HEK293 (cell line): Measurements from ENCODE around the gene EVPLL.

Experiments
- ATF2 ChIP-seq: fragments of 450-650 bp; formaldehyde crosslinking; IDR thresholded peaks from 2 replicates; pipeline ENCODE4 v1.5.1; 2016; ENCODE audit warnings: missing biosample characterization, missing genetic modification characterization, low read depth
- GLI4 ChIP-seq: fragments of 450-650 bp; formaldehyde crosslinking; IDR thresholded peaks from 2 replicates; pipeline ENCODE4 v1.5.1; 2016; ENCODE audit warnings: missing biosample characterization, missing genetic modification characterization
- HOXD13 ChIP-seq: sonication (generic); formaldehyde crosslinking; IDR thresholded peaks from 2 replicates; pipeline ENCODE4 v1.8.0; 2022; ENCODE audit warnings: missing genetic modification reagents, borderline replicate concordance
- IKZF3 ChIP-seq: fragments of 450-650 bp; IDR thresholded peaks from 2 replicates; pipeline ENCODE4 v1.5.0; 2018; ENCODE audit warnings: missing biosample characterization, mild to moderate bottlenecking, missing genetic modification characterization, moderate library complexity
- KLF17 ChIP-seq: fragments of 450-650 bp; formaldehyde crosslinking; IDR thresholded peaks from 2 replicates; pipeline ENCODE4 v1.5.1; 2016; ENCODE audit warnings: missing biosample characterization, missing genetic modification characterization
- KLF7 ChIP-seq: fragments of 450-650 bp; formaldehyde crosslinking; IDR thresholded peaks from 2 replicates; pipeline ENCODE4 v1.5.1; 2016; ENCODE audit warnings: missing biosample characterization, missing genetic modification characterization, borderline replicate concordance
- MEIS1 ChIP-seq: sonication (generic); formaldehyde crosslinking; IDR thresholded peaks from 2 replicates; pipeline ENCODE4 v1.8.1; 2022; ENCODE audit warnings: missing genetic modification reagents, mild to moderate bottlenecking, borderline replicate concordance
- MZF1 ChIP-seq: fragments of 450-650 bp; formaldehyde crosslinking; IDR thresholded peaks from 2 replicates; pipeline ENCODE4 v1.5.1; 2017; ENCODE audit warnings: missing biosample characterization, missing genetic modification characterization, borderline replicate concordance
- TSHZ1 ChIP-seq: fragments of 450-650 bp; formaldehyde crosslinking; IDR thresholded peaks from 2 replicates; pipeline ENCODE4 v1.5.1; 2016; ENCODE audit warnings: missing biosample characterization, missing genetic modification characterization, borderline replicate concordance
- YY2 ChIP-seq: fragments of 450-650 bp; formaldehyde crosslinking; IDR thresholded peaks from 2 replicates; pipeline ENCODE4 v1.5.1; 2016; ENCODE audit warnings: missing biosample characterization, missing genetic modification characterization
- ZEB2 ChIP-seq: fragments of 450-650 bp; formaldehyde crosslinking; IDR thresholded peaks from 2 replicates; pipeline ENCODE4 v1.5.1; 2016; ENCODE audit warnings: missing biosample characterization, missing genetic modification characterization
- ZFP3 ChIP-seq: fragments of 450-650 bp; formaldehyde crosslinking; IDR thresholded peaks from 2 replicates; pipeline ENCODE4 v1.5.1; 2016; ENCODE audit warnings: low read depth, missing biosample characterization, missing genetic modification characterization
- ZFP69B ChIP-seq: fragments of 450-650 bp; formaldehyde crosslinking; IDR thresholded peaks from 2 replicates; pipeline ENCODE4 v1.5.1; 2016; ENCODE audit warnings: missing biosample characterization, missing genetic modification characterization
- ZNF140 ChIP-seq: fragments of 450-650 bp; formaldehyde crosslinking; IDR thresholded peaks from 2 replicates; pipeline ENCODE4 v1.5.1; 2016; ENCODE audit warnings: missing biosample characterization, missing genetic modification characterization
- ZNF146 ChIP-seq: fragments of 450-650 bp; formaldehyde crosslinking; IDR thresholded peaks from 2 replicates; pipeline ENCODE4 v1.5.1; 2016; ENCODE audit warnings: missing biosample characterization, missing genetic modification characterization
- ZNF18 ChIP-seq: fragments of 450-650 bp; formaldehyde crosslinking; IDR thresholded peaks from 2 replicates; pipeline ENCODE4 v1.5.1; 2016; ENCODE audit warnings: missing biosample characterization, missing genetic modification characterization
- ZNF19 ChIP-seq: fragments of 450-650 bp; formaldehyde crosslinking; IDR thresholded peaks from 2 replicates; pipeline ENCODE4; 2016; ENCODE audit warnings: missing biosample characterization, missing genetic modification characterization, low read depth
- ZNF239 ChIP-seq: fragments of 450-650 bp; formaldehyde crosslinking; IDR thresholded peaks from 2 replicates; pipeline ENCODE4 v1.5.1; 2016; ENCODE audit warnings: missing biosample characterization, missing genetic modification characterization
- ZNF302 ChIP-seq: fragments of 450-650 bp; formaldehyde crosslinking; IDR thresholded peaks from 2 replicates; pipeline ENCODE4 v1.5.1; 2016; ENCODE audit warnings: missing biosample characterization, missing genetic modification characterization, low read depth
- ZNF335 ChIP-seq: fragments of 450-650 bp; formaldehyde crosslinking; conservative IDR thresholded peaks from 2 replicates; pipeline ENCODE4 v1.5.1; 2016; ENCODE audit warnings: missing biosample characterization, missing genetic modification characterization
- ZNF449 ChIP-seq: fragments of 450-650 bp; formaldehyde crosslinking; IDR thresholded peaks from 2 replicates; pipeline ENCODE4 v1.5.1; 2017; ENCODE audit warnings: missing biosample characterization, mild to moderate bottlenecking, missing genetic modification characterization, moderate library complexity
- ZNF501 ChIP-seq: fragments of 450-650 bp; formaldehyde crosslinking; IDR thresholded peaks from 2 replicates; pipeline ENCODE4 v1.5.1; 2016; ENCODE audit warnings: missing biosample characterization, missing genetic modification characterization
- ZNF529 ChIP-seq: fragments of 450-650 bp; formaldehyde crosslinking; IDR thresholded peaks from 2 replicates; pipeline ENCODE4 v1.5.1; 2017; ENCODE audit warnings: missing genetic modification characterization, missing biosample characterization; ENCODE audit not compliant: insufficient replicate concordance
- ZNF530 ChIP-seq: fragments of 450-650 bp; formaldehyde crosslinking; IDR thresholded peaks from 2 replicates; pipeline ENCODE4 v1.5.1; 2016; ENCODE audit warnings: low read depth, missing biosample characterization, missing genetic modification characterization
- ZNF571 ChIP-seq: fragments of 450-650 bp; formaldehyde crosslinking; IDR thresholded peaks from 2 replicates; pipeline ENCODE4 v1.5.0; 2017; ENCODE audit warnings: missing biosample characterization, missing genetic modification characterization
- ZNF660 ChIP-seq: fragments of 450-650 bp; IDR thresholded peaks from 2 replicates; pipeline ENCODE4 v1.5.1; 2018; ENCODE audit warnings: missing biosample characterization, mild to moderate bottlenecking, missing genetic modification characterization
- ZNF768 ChIP-seq: fragments of 450-650 bp; formaldehyde crosslinking; IDR thresholded peaks from 2 replicates; pipeline ENCODE4 v1.5.1; 2018; ENCODE audit warnings: missing biosample characterization, mild to moderate bottlenecking, missing genetic modification characterization
- ZNF785 ChIP-seq: fragments of 450-650 bp; formaldehyde crosslinking; IDR thresholded peaks from 2 replicates; pipeline ENCODE4 v1.5.1; 2016; ENCODE audit warnings: missing biosample characterization, missing genetic modification characterization
- ZNF792 ChIP-seq: fragments of 450-650 bp; formaldehyde crosslinking; IDR thresholded peaks from 2 replicates; pipeline ENCODE4 v1.5.1; 2016; ENCODE audit warnings: missing biosample characterization, missing genetic modification characterization
- ZNF837 ChIP-seq: fragments of 450-650 bp; formaldehyde crosslinking; IDR thresholded peaks from 2 replicates; pipeline ENCODE4 v1.5.1; 2016; ENCODE audit warnings: missing biosample characterization, missing genetic modification characterization
- ZSCAN23 ChIP-seq: fragments of 450-650 bp; formaldehyde crosslinking; IDR thresholded peaks from 2 replicates; pipeline ENCODE4 v1.5.1; 2016; ENCODE audit warnings: missing biosample characterization, missing genetic modification characterization

Gene EVPLL

GRCh38 chr17:18363101-18364049 is 14.2 kb upstream of the EVPLL start, which contains the start of gene SHMT1 (continued):
- 0 out of 2 replicates have a peak, but pooled peaks have one; percentile 39 for TF ChIP-seq KLF17 (tag by site-specific recombination)
- TF ChIP-seq ZNF335 (tag by site-specific recombination), result peak; percentile 89
- TF ChIP-seq TSHZ1 (tag by site-specific recombination), result no peak
- TF ChIP-seq ZNF660 (tag by site-specific recombination), result peak; percentile 64
- no peak for TF ChIP-seq ZSCAN23
- peak; percentile 41; the same call in 1 of the 2 replicates for TF ChIP-seq ZNF792 (tag by site-specific recombination)
- no peak for TF ChIP-seq ZNF571 (tag by site-specific recombination)
- TF ChIP-seq ZNF302, result no peak
- TF ChIP-seq ATF2 (tag by site-specific recombination), result no peak
- TF ChIP-seq IKZF3 (tag by site-specific recombination), result no peak
- TF ChIP-seq ZEB2 (tag by site-specific recombination), result peak; percentile 33; the same call in 1 of the 2 replicates
- TF ChIP-seq ZNF19 (tag by site-specific recombination), result no peak
- TF ChIP-seq KLF7 (tag by site-specific recombination), result no peak
- peak; percentile 68; the same call in 1 of the 2 replicates for TF ChIP-seq ZNF785 (tag by site-specific recombination)
- no peak for TF ChIP-seq GLI4 (tag by site-specific recombination)
- no peak for TF ChIP-seq MZF1 (tag by site-specific recombination)
- no peak for TF ChIP-seq ZNF529 (tag by site-specific recombination)
- 0 out of 2 replicates have a peak, but pooled peaks have one; percentile 24 for TF ChIP-seq MEIS1 (CRISPR knock-in tag)
- no peak for TF ChIP-seq ZFP3 (tag by site-specific recombination)
- TF ChIP-seq YY2 (tag by site-specific recombination), result no peak
- no peak for TF ChIP-seq ZNF530 (tag by site-specific recombination)
- TF ChIP-seq ZNF239 (tag by site-specific recombination), result 0 out of 2 replicates have a peak, but pooled peaks have one; percentile 29
- TF ChIP-seq ZFP69B (tag by site-specific recombination), result no peak
- TF ChIP-seq ZNF837, result no peak
- no peak for TF ChIP-seq ZNF146 (tag by site-specific recombination)
- no peak for TF ChIP-seq HOXD13 (CRISPR knock-in tag)
- TF ChIP-seq ZNF449 (tag by site-specific recombination), result 0 out of 2 replicates have a peak, but pooled peaks have one; percentile 17
- TF ChIP-seq ZNF501, result no peak; the same call in 1 of the 2 replicates
- no peak for TF ChIP-seq ZNF768 (tag by site-specific recombination)
- TF ChIP-seq ZNF140, result no peak
- no peak for TF ChIP-seq ZNF18
